Endometrium (tissue), 2 donors: ENCODE measurements around the gene PLCB1.

Source experiments
- FAIRE-seq: peaks from 2 replicates; lab custom pipeline; 2012; peaks lifted over from hg19 to GRCh38; lab: Jason Lieb, UNC
- donor health status: control.
- donor health status: control.

Gene PLCB1

DNA sequence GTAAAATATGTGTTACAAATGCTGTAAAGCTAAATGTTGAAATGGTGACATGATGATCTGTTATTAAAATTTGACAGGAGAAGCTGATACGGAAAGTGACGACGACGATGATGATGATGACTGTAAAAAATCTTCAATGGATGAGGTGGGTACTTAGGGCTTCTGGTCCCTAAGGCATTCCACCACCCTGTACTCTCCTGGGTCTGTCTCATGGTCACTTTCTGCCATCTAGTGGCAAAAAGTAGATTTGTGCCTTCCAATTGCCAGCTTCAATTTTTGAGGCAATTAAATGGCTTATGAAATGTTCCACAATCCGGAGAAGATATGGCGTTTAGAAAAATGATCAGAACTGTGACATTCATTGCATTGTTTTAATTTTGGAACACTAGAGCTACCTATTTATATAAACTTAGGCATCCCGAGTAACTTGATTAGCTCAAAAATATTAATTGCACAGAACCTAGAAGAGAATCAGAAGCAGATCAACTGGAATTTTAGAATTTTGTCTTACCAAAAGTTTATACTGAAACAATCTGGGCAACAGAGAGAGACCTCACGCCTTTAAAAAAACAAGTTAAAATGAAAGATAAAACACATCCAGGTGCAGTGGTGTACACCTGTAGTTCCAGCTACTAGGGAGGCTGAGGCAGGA, 590.3 kb downstream of the PLCB1 start:
- FAIRE-seq = no peak

DNA sequence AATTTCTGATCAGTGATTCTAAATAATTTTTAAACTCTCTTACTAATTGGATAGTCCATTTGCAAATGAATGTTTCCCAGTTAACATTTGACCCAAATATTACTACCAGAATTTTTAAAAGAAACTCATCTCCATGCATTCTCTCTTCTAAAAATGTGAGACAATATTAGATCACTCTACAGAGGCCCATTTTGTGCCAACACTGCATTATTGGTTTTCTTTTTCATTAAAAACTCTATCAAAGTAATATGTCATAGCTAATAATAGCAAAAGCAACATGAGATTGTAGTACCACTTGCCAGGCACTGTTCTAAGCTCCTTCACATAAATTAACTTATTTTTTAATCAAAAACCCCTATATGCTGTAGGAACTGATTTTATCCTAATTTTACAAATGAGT, 591.2 kb downstream of the PLCB1 start:
- FAIRE-seq = no peak

DNA sequence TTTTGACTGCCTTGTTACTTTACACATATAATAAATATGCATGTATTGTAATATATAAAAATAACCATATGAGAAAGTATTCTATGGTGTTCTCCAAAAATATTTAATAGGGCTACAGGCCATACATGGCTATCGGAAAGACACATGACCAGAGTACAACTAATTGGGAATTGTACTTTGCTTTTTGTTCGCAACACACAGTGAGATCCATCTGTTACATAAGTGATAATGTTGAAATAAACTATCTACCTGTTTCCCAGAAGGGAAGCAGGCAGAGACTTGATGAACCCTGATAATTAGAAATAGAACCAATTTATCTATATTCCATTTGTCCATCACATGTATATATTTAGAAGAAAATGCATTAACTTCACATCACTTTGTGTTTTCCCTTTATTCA, 592.8 kb downstream of the PLCB1 start:
- FAIRE-seq = no peak

DNA sequence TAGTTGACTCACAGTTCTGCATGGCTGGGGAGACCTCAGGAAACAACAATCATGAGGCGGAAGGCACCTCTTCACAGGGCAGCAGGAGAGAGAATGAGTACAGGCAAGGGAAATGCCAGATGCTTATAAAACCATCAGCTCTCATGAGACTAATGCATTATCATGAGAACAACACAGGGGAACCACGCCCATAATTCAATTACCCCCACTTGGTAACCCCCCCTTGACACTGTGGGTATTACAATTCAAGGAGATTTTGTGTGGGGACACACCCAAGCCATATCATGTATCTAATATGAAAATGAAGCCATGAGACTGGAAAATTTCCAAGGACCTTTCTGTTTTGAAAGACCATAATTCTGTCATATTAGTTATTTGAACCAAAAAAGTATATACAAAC, 594.4 kb downstream of the PLCB1 start:
- no peak for FAIRE-seq

DNA sequence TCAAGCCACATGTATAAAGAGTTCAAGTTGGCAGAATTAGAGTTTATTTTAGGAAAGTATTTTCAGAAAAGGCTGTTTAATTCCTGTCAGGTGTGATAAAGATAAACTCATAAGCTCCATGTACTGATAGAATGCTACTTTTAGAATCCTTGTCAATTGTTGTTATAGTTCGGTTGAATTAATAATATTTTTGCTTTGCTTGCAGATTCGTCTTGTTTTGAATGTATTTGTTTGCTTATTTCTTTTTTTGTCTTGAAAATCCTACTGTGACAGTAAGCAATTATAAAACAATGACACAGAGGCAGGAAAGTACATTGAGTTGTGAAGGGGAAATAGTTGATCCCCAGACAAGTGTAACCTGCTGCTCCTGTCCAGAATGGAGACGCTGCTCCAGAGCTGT, 602.9 kb downstream of the PLCB1 start:
- no peak for FAIRE-seq

DNA sequence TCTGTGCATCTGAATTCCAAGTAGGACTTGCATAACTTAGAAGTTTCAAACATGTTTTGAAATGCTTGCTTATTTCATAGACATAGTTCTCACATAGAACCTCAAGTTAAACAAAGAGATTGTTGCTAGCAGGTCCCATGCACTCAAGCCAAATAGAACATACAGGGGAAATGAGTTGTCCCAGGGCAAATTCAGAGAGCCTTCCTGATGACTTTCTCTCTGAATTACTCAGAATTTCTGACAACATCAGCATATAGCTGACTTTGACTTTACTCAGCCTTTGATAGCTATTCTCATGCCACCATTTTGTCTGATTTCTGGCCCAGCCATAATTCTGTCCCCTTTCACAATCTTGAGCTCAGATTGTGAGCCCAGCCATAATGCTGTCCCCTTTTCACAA, 603.6 kb downstream of the PLCB1 start:
- no peak for FAIRE-seq

DNA sequence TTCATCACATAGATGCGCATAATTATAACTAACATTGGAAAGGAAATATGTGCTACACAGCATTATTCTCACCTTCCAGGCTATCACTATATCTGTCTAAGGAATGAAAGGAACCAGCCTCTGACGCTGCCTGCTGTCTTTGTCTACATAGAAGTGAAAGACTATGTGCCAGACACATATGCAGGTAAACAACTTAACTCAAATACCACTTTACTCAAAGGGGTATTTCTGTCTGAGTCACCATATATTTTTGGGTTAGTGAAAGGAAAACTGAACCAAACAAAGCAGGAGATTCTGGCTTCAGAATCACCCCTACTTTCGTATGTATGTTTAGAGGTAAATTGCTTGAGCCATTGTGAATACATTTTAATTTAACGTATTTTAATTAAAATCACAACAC, 608.2 kb downstream of the PLCB1 start:
- no peak for FAIRE-seq

DNA sequence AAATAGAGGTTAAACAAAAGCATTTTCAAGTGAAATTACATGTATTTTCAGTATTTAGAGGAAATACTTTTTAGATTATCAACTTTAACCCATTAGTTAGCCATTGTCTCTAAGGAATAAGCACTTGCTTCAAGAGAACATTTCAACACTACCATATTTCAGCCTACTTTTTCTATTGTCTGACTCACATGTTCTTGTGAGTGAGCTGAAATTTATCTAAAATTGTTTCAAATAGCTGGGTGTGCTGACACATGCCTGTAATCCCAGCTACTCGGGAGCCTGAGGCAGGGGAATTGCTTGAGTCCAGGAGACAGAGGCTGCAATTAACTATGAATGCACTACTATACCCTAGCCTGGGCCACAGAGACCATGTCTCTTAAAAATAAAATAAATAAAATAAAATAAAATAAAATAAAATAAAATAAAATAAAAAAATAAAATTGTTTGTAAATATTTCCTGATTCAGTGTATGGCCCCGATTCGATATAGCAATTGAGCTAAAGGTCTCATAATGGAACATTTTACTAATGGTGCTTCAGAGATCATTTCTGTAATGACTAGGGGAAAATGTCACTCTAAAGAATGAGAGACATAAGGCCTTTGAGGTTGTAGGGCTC, 612.3 kb downstream of the PLCB1 start:
- FAIRE-seq = no peak

DNA sequence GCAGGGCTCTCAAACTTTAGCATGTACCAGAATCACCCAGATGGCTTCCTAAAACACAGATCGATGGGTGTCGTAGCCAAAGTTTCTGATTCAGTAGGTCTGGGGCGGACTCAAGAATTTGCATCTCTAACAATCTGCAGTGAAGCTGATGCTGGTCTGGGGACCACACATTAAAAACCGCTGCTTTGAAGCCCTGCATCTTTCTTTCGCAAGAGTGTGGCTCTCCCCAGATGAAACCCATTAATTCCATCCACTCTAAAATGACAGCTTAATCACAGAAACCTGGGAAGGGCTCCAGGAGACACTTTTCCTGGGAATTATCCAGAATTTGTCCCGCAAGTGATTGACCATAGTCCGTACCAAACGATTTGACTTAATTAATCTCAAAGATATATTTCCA, 617.0 kb downstream of the PLCB1 start:
- no peak for FAIRE-seq

DNA sequence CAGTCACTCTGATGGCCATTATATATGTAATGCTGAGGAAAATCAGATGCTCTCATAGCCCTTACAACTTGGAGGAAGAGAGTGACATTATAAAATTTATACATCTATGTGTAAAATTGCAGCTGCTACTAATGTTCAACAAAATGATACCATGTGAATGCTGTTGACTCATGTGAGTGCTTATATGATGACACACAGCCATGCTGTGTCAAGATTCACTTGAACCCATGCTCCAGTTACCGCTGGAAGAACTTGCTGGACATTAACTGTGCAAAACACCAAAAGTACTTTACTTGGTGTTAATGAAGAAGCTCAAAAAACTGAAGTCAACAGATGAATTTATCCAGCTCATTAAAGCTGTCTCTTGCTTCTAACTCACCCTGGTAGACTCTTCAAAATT, 617.9 kb downstream of the PLCB1 start:
- FAIRE-seq = no peak

DNA sequence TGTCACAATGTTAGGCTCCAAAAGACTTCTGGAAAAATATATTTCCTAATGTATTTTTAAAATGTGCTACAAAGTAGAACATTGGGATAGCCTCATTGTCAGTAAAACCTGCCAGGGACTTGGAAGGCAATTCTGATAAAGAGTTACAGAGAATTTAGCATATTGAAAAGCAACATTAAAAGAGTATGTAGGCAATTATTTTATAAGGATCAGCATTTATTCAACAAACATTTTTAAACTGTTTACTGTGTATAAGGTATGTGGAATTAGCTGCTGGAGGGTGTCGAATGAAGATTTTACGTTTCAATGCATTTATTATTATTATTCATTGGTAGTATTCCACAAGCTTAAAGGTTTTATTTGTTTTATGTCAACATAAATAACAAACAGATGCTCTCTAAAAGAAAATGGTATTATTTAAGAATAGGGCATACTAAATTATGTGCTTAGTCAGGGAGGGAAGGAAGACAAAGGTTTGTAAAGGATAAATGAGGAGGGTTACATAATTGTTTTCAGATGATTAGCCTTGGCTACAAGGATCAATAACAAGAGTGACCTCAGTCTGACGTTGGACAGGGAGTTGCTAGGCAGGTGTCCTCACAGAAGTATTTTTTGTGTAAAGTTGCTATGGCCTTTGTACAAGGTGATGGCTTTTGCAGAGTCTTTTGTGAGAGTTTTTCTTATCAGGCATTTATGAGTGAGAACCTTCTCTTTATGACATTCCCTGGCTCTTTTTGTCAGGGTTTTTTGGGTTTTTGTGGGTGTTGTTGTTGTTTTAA, 623.5 kb downstream of the PLCB1 start:
- FAIRE-seq = no peak

DNA sequence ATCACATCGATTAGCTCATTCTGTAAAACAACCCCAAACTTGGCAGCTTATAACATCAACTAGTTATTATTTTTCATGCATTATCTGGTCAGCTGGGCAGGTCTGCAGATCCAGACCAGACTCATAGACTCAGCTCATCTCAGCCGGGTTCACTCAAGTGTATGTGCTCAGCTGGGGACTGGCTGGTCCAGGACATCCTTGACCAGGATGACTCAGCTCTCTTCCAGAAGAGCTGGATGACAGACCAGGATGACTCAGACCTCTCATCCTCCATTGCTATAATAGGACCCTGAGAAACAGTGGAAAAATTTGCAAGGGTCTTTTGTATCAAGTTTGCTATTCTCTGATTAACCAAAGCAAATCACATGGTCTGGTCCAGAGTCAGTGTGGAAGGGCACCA, 624.3 kb downstream of the PLCB1 start:
- FAIRE-seq = no peak

DNA sequence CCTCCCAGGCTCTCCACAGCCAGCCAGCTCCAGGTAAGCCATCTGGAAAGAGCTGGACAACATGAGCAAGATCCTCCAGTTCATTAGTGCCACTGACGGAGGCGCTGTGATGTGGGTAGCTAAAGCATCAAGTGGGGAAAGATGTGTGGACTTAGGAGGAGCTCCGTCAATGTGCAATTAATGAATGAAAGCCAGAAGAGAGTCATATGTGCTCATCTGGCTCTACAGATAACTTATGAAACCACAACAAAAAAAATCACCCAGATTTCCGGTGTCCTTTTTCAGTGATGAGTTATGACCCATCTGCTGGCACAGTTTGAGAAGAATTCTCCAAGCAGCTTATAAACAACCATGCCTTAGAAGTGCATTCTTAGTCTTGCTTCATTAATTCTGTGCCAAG, 625.1 kb downstream of the PLCB1 start:
- no peak for FAIRE-seq

DNA sequence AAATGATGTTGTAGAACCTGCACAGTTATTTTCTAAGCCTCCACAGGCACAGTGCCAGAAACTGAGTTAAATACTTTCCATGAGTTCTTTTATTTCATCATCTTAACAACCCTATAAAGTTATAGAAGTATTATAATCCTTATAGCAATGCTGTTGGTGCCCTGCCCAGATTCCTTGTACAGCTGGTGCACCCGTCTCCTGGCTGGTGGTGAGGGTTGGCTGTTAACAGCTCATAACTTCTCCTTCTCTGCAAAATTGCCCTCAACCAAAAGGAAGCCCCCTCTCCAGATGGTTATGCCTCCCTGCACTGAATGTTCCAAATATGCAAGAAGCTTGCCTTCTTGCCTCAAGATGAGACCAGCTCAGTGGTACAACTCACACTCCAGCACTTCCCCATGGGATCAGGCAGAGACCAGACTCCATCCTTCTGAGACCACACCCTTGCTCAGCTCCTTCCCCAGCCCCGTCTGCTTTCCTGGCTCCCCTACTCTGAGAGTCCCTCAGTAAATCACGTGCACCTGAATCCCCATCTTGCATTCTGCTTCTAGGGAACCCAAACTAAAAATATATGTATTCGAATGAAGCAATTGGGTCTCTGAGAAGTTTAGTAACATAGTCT, 632.4 kb downstream of the PLCB1 start:
- no peak for FAIRE-seq

DNA sequence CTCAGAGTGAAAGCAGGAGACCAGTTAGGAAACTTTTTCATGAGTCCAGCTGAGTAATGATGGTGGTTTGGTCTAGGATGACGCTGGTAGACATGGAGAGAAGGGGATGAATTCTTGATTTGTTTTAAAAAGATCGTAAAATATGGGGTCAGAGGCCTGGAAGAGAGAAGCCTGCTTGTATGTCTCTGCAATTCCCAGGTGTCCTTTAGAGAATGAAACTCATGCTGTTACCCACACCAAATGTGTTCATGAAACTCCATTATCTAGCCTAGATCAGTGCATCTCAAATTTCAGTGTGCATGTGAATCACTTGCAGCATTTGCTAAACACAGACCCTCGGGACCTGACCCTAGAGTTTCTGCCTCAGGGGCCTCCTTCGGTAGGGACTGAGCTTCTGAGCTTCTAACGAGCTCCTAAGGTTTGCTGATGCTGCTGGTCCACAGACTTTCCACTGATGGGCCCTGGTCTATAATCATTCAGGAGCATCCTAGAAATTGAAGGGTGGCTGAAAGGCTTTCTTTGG, 634.9 kb downstream of the PLCB1 start:
- no peak for FAIRE-seq

DNA sequence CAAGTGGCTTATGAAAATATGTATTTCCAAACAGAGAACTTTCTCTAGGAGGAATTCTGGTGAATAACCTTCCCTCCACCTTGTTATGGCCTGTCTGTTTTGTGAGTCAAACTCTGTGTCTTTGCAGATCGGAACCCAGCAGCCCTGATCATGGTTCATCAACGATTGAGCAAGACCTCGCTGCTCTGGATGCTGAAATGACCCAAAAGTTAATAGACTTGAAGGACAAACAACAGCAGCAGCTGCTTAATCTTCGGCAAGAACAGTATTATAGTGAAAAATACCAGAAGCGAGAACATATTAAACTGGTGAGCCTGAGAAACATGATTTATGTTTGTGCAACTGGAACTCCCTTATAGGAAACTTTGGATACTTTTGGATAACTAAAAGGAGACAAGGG, 642.3 kb downstream of the PLCB1 start:
- no peak for FAIRE-seq

DNA sequence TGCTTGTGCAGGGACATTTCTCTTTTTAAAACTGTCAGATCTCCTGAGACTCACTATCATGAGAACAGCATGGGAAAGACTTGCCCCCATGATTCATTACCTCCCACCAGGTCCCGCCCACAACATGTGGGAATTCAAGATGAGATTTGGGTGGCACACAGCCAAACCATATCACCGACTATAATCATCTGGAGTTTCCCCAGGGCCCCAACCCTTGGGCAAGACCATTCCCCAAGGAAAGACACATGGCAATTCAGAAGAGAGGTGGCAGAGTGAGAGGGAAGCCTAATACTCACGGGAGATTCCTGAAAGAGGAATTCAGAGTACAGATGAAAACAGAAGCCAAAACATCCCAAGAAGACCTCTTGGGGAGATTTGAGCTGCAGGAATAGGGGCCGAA, 645.8 kb downstream of the PLCB1 start:
- no peak for FAIRE-seq

DNA sequence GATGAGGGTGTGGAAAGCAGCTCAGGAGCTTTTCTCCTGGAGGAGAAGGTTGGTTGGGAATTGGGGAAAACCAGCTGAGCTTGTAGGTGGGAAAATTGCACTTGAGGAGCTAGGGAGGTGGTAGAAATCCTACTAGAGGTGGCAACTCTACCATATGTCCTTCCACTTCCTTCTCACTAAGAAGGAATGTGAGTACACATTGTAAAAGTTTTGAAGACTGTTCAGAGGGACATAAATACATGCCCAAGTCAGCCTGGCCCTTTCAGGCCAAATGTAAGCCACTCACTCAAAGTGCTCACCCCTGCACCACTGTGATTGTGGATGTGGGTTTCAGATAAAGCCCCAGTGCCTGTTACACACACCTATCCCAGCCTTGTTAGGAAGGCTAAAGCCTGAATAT, 646.3 kb downstream of the PLCB1 start:
- no peak for FAIRE-seq

DNA sequence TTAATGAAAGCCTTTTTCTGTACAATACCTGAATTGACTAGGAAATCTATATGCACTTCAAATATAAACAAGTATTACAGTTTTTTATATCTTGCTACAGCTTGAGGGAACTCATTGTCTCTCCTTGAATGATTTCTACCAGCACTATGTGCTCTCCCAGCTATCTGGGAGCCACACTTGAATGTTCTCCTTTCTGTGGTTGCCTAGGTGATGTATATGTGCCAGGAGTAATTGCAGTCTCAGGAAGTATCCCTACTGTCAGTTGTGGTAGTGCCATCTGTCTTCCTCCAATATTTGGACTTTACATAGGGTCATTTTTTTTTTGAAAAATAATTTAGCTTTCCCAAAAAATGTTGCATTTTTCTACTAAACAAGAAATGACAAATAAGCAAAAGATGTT, 648.8 kb downstream of the PLCB1 start:
- FAIRE-seq = no peak

DNA sequence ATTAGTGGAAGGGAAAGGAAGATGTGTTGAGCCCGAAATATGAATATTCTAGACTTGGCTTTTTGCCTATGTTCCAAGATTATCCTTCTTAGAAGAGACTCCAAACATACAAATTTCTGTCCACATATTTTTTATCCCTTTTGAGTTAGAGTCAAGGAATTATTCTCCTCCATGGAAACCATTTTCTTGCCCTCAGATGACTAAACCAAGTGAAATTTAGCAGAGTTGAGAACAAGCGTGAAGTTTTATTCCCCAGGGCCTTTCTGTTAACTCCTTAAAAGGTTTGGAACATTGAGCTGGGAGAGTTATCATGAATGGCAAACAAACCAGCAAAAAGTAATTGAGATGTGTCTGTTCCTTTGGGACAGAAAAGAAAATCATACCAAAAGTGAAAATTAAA, 650.7 kb downstream of the PLCB1 start:
- FAIRE-seq = no peak

DNA sequence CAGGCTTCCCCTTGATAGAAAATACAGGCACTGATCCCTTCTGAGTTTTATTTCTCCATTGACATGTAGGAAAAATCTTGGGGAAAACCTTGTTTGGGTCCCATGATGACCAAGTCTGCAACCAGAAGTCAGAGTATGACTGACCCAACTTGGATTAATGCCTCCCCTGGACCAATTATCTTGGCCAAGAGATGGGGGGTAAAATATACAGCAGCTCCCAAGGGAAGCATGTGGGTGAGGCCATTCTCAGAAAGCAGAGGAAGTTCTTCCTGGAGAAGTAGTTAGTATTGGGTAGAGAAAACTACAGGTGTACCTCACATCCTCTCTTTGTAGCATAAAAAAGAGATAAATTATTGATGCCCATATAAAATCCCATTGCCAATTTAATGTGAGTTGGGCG, 651.7 kb downstream of the PLCB1 start:
- no peak for FAIRE-seq

DNA sequence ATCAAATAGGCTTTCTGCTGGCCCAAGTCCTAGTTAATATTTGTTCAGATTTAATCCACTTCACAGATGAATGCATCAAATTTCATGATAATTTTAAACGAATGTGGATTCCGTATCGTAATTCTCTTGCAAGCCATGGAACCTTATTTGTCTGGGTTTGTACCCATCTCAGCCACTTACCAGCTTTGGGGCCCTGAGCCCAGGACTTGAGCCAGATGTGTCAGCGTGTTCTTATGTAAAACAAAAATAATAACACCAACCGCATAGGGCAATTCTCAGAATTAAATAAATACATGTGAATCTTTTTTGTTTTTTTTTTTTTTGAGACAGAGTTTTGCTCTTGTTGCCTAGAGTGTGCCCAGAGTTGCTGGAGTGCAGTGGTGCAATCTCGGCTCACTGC, 654.3 kb downstream of the PLCB1 start:
- FAIRE-seq = no peak

DNA sequence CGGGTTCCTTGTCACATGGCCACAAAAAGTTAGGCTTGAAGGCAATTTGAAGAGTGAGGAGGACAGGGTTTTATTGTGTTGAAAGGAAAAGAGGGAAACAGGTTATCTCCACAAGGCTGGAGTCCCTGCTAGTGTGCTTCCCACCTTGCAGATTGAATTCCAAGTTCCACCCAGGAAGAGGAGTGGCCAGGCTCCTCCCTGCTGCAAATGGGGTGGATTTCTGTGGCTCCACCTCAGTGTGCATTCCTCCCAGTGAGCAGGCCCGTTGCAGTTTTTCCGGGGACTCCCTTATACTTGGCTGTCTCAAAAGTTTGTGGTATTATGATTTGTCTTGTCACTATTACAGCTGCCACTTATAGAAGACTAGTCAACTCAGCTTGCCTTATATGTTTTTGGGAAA, 655.0 kb downstream of the PLCB1 start:
- FAIRE-seq = no peak
